ENCODE data around the gene ENTR1. TPM values are rescaled to one million over a fixed set of nuclear protein-coding genes. Genes with fewer than 3 reads are reported as not detected.

ENTR1 gene
- total and polyA plus RNA-seq, 10 of the 15 experiments (the other 5 are each of a cell fraction or from before 2014, with no cell fraction given) = 8.2 to 96.4 (median 41.1) TPM

DNA sequence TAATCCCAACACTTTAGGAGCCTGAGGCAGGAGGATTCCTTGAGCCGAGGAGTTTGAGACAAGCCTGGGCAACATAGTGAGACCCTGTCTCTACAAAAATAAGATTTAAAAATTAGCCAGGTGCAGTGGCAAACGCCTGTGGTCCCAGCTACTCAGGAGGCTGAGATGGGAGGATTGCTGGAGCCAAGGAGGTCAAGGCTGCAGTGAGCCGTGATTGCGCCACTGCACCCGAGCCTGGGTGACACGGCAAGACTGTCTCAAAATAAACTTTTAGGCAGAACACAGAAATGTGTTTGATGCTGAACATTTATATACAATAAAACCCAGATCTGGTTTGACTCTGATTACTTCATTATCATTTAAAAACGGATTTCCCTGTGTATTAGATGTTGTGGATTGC is 4.9 kb downstream of the ENTR1 start:
- no peak overlapping the region for H3K4me3 ChIP-seq
- in situ Hi-C loops (cut with MboI) (no loop called here), intact Hi-C loops (cut with micrococcal nuclease; ENCODE audit: unreplicated experiment) (no loop called here)
- CTCF ChIA-PET = no interaction called here
- H3K27me3 ChIP-seq (replicated peaks in 1 of 2; ENCODE audit: control insufficient read depth in 2 of 2, insufficient read depth in 2 of 2, low read length in 1 of 2) = no peaks in the 10 kb centered on the region
- peaks cover 7 to 18% of the 10 kb centered on the region in 2 experiments; a peak in 3 of 4 replicates for H3K36me3 ChIP-seq (ENCODE audit: control insufficient read depth in 2 of 2, insufficient read depth in 2 of 2, low read length in 1 of 2)
- H3K27ac ChIP-seq (ENCODE audit: control insufficient read depth, insufficient read depth) = no peak overlapping the region
- no peak overlapping the region for H2AFZ ChIP-seq (ENCODE audit: control insufficient read depth, low read depth, low read length)
- H3K4me1 ChIP-seq (ENCODE audit: control insufficient read depth, insufficient read depth, low read length) = peaks cover 39% of the 10 kb centered on the region
- H4K20me1 ChIP-seq (ENCODE audit: control insufficient read depth, insufficient read depth) = no peaks in the 10 kb centered on the region
- H3K9me3 ChIP-seq (replicated peaks; ENCODE audit: control insufficient read depth, insufficient read depth, low read length) = no peaks in the 10 kb centered on the region
- DNase-seq (ENCODE audit: low read depth, low spot score) (no peak), FAIRE-seq (no peak), ATAC-seq (no peak)
- TF ChIP-seq, protein P1, sequence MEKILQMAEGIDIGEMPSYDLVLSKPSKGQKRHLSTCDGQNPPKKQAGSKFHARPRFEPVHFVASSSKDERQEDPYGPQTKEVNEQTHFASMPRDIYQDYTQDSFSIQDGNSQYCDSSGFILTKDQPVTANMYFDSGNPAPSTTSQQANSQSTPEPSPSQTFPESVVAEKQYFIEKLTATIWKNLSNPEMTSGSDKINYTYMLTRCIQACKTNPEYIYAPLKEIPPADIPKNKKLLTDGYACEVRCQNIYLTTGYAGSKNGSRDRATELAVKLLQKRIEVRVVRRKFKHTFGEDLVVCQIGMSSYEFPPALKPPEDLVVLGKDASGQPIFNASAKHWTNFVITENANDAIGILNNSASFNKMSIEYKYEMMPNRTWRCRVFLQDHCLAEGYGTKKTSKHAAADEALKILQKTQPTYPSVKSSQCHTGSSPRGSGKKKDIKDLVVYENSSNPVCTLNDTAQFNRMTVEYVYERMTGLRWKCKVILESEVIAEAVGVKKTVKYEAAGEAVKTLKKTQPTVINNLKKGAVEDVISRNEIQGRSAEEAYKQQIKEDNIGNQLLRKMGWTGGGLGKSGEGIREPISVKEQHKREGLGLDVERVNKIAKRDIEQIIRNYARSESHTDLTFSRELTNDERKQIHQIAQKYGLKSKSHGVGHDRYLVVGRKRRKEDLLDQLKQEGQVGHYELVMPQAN (conservative IDR thresholded peaks at IDR 0.05) = no peak
- TF ChIP-seq, protein P2, sequence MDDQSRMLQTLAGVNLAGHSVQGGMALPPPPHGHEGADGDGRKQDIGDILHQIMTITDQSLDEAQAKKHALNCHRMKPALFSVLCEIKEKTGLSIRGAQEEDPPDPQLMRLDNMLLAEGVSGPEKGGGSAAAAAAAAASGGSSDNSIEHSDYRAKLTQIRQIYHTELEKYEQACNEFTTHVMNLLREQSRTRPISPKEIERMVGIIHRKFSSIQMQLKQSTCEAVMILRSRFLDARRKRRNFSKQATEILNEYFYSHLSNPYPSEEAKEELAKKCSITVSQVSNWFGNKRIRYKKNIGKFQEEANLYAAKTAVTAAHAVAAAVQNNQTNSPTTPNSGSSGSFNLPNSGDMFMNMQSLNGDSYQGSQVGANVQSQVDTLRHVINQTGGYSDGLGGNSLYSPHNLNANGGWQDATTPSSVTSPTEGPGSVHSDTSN (IDR thresholded peaks at IDR 0.05; ENCODE audit: insufficient replicate concordance, low read depth, low read length) = no peak
- TF ChIP-seq NBN (IDR thresholded peaks at IDR 0.05) = no peak
- TF ChIP-seq BRCA1 (IDR thresholded peaks at IDR 0.05; ENCODE audit: low read depth, low read length) = no peak
- no peak for TF ChIP-seq PML (IDR thresholded peaks at IDR 0.05; ENCODE audit: low read length)
- no peak for TF ChIP-seq HDAC2 (IDR thresholded peaks at IDR 0.05)
- TF ChIP-seq ZNF217 (IDR thresholded peaks at IDR 0.05) = no peak
- 90% methylated on average over 7 of the region's 7 CpGs for WGBS (ENCODE audit: insufficient coverage, insufficient replicate concordance, low lambda C conversion rate, missing lambda C conversion rate)
- SMC1A ChIA-PET (ENCODE audit: uncharacterized antibody, unreplicated experiment) = no interaction called here
- POLR2A ChIA-PET = interaction anchor here (0.5 kb wide), 1 partner anchor 746 kb away, joined by 5 read pairs; no protein-coding TSS in a partner anchor
- peak overlapping the region; percentile 90; the same call in 1 of the 2 replicates for H3K4me2 ChIP-seq (ENCODE audit: control insufficient read depth, insufficient read depth)
- H3K9ac ChIP-seq (ENCODE audit: control insufficient read depth, insufficient read depth, low read length) = no peak overlapping the region
- H3K79me2 ChIP-seq (ENCODE audit: control insufficient read depth, insufficient read depth, low read length) = peaks cover 30% of the 10 kb centered on the region
- no TSS peak for BruUV-seq (replicated peaks)
- RAD21 ChIA-PET (ENCODE audit: unreplicated experiment) = no interaction called here

Measured in GM12878 (cell line).